ENCODE results near the gene NUP58. TPM values are rescaled to one million over a fixed set of nuclear protein-coding genes. Genes with fewer than 3 reads are reported as not detected.

NUP58 gene
- total and polyA plus RNA-seq, 9 of the 15 experiments (the other 6 are each of a cell fraction or from before 2014, with no cell fraction given) = 12.5 to 98.0 (median 42.6) TPM

- no peak for TF ChIP-seq PBX2 (CRISPR knock-in tag; IDR thresholded peaks at IDR 0.05; ENCODE audit: low read depth)
- TF ChIP-seq PBX2 (tag; conservative IDR thresholded peaks at IDR 0.05; ENCODE audit: low read depth) = peak; percentile 77
- TF ChIP-seq ZNF347 (CRISPR knock-in tag; IDR thresholded peaks at IDR 0.05; ENCODE audit: low read depth) = no peak
- TF ChIP-seq SMARCA4 (IDR thresholded peaks at IDR 0.05) = peak; percentile 98
- peak in 1 of 2 experiments; percentile 87; a peak in 2 of 4 replicates for TF ChIP-seq FOXA3 (CRISPR knock-in tag; conservative IDR thresholded peaks at IDR 0.05 in 1 of 2, IDR thresholded peaks at IDR 0.05 in 1 of 2)
- TF ChIP-seq PHB2 (IDR thresholded peaks at IDR 0.05; ENCODE audit: low read depth) = peak; percentile 86
- no peak for TF ChIP-seq ZNF224 (CRISPR knock-in tag; IDR thresholded peaks at IDR 0.05)
- peak; percentile 23 to 53; a peak in 2 of 4 replicates for TF ChIP-seq MNT (conservative IDR thresholded peaks at IDR 0.05)
- TF ChIP-seq NR2F6 (CRISPR knock-in tag; IDR thresholded peaks at IDR 0.05) = no peak
- TF ChIP-seq FOXM1 (IDR thresholded peaks at IDR 0.05; ENCODE audit: low read depth) = peak; percentile 96
- no peak for TF ChIP-seq FOXM1 (CRISPR knock-in tag; IDR thresholded peaks at IDR 0.05; ENCODE audit: low read depth)
- no peak for TF ChIP-seq RFX7 (CRISPR knock-in tag; IDR thresholded peaks at IDR 0.05)
- no peak for TF ChIP-seq ZBTB5 (IDR thresholded peaks at IDR 0.05)
- no peak for TF ChIP-seq TCF15 (CRISPR knock-in tag; IDR thresholded peaks at IDR 0.05)
- no peak for TF ChIP-seq GTF3C2 (IDR thresholded peaks at IDR 0.05; ENCODE audit: borderline replicate concordance, extremely low read depth, insufficient read length)
- TF ChIP-seq HNRNPUL1 (IDR thresholded peaks at IDR 0.05; ENCODE audit: low read length) = no peak
- TF ChIP-seq ARID3A (IDR thresholded peaks at IDR 0.05; ENCODE audit: borderline replicate concordance, low read depth, low read length) = peak; percentile 47; the same call in 1 of the 2 replicates
Observed at GRCh38 chr13:25352230-25352629, 50.8 kb downstream of the NUP58 start (continued).
